Endothelial cell of umbilical vein (primary cell): ENCODE results near the gene EFCAB10. TPM values are rescaled to one million over a fixed set of nuclear protein-coding genes. Genes with fewer than 3 reads are reported as not detected.

Experiments
- BruUV-seq: library from RNA; stranded (reverse); fragments of 400-500 nt; replicated peaks from 2 replicates; lab custom pipeline; 2021; lab: Mats Ljungman, UMichigan
- CTCF ChIA-PET: fragments of 300-600, 350-600 bp; sonication (Branson Sonifier 250); formaldehyde crosslinking; loops from one replicate; lab custom pipeline; 2021; ENCODE audit warnings: antibody characterized with exemption, inconsistent platforms; lab: Charles Lee
- POLR2A ChIA-PET: fragments of 300-600, 350-600 bp; sonication (Branson Sonifier 250); formaldehyde crosslinking; loops from one replicate; lab custom pipeline; 2021; ENCODE audit warnings: antibody characterized with exemption, inconsistent platforms; lab: Charles Lee
- DNase-seq: peaks from one replicate; pipeline ENCODE4 v3.0.0-alpha.2; 2011; ENCODE audit warnings: low read depth, low spot score
- FAIRE-seq: peaks from 2 replicates; lab custom pipeline; 2011; peaks lifted over from hg19 to GRCh38; lab: Jason Lieb, UNC
- H2AFZ ChIP-seq: 2 replicates; pipeline ENCODE4 v1.6.0; 2012; ENCODE audit warnings: low read depth, low read length, control low read depth, inconsistent platforms
- H3K27ac ChIP-seq: 2 replicates; pipeline ENCODE4 v1.5.1; 2011; ENCODE audit warnings: low read depth, mild to moderate bottlenecking, control low read depth, low read length, moderate library complexity; ENCODE audit not compliant: insufficient read depth
- H3K27me3 ChIP-seq, 2 experiments: 2 replicates each; pipeline versions ENCODE4 v1.6.0 to v1.6.1; 2011; ENCODE audit warnings: low read length in 2 of 2, mixed read lengths in 1 of 2; ENCODE audit not compliant: control insufficient read depth in 2 of 2, insufficient read depth in 2 of 2
- H3K36me3 ChIP-seq, 2 experiments: 2 replicates in 1 of 2; 3 replicates in 1 of 2; pipeline ENCODE4 v1.5.1; 2011; ENCODE audit warnings: low read length in 2 of 2, mild to moderate bottlenecking in 1 of 2, moderate library complexity in 1 of 2; ENCODE audit not compliant: control insufficient read depth in 2 of 2, insufficient read depth in 2 of 2; ENCODE audit errors: extremely low read depth in 1 of 2
- H3K4me1 ChIP-seq: 3 replicates; pipeline ENCODE4 v1.5.1; 2011; ENCODE audit warnings: mild to moderate bottlenecking, low read length; ENCODE audit not compliant: control insufficient read depth, insufficient read depth; ENCODE audit errors: extremely low read depth
- H3K4me2 ChIP-seq: 2 replicates; pipeline ENCODE4 v1.6.1; 2011; ENCODE audit warnings: low read length, control low read depth, mixed read lengths; ENCODE audit not compliant: insufficient read depth
- H3K4me3 ChIP-seq, 3 experiments: fragments of 200-600 bp in 1 of 3; sonication (generic), shearing (Covaris generic) in 1 of 3; replicated peaks in 1 of 3; 2 replicates each; pipeline ENCODE4 v1.5.1; 2011 to 2016; ENCODE audit warnings: control low read depth in 3 of 3, low read length in 3 of 3, mild to moderate bottlenecking in 2 of 3, inconsistent platforms in 1 of 3, low read depth in 1 of 3, moderate library complexity in 1 of 3; ENCODE audit not compliant: insufficient read depth in 1 of 3
- H3K79me2 ChIP-seq: 2 replicates; pipeline ENCODE4 v1.6.0; 2012; ENCODE audit warnings: low read length, inconsistent platforms; ENCODE audit not compliant: control insufficient read depth, insufficient read depth
- H3K9ac ChIP-seq: replicated peaks from 2 replicates; pipeline ENCODE3; 2011; ENCODE audit warnings: low read length, control low read depth; ENCODE audit not compliant: insufficient read depth; ENCODE audit errors: extremely low read depth
- H3K9me1 ChIP-seq: replicated peaks from 3 replicates; pipeline ENCODE4 v1.6.0; 2011; ENCODE audit warnings: mild to moderate bottlenecking, low read length; ENCODE audit not compliant: control insufficient read depth, insufficient read depth; ENCODE audit errors: extremely low read depth
- H3K9me3 ChIP-seq: replicated peaks from 2 replicates; pipeline ENCODE4 v1.5.1; 2012; ENCODE audit warnings: low read length, inconsistent platforms; ENCODE audit not compliant: control insufficient read depth, insufficient read depth
- H4K20me1 ChIP-seq: replicated peaks from 2 replicates; pipeline ENCODE3; 2011; ENCODE audit warnings: mild to moderate bottlenecking, low read length; ENCODE audit not compliant: control insufficient read depth, insufficient read depth; ENCODE audit errors: extremely low read depth
- EZH2 ChIP-seq: IDR thresholded peaks from 2 replicates; pipeline ENCODE4 v1.6.1; 2012; ENCODE audit warnings: borderline replicate concordance, low read depth, mild to moderate bottlenecking, moderate library complexity, low read length, inconsistent platforms; ENCODE audit not compliant: severe bottlenecking
- FOS ChIP-seq: IDR thresholded peaks from 2 replicates; pipeline ENCODE4 v1.6.1; 2011; ENCODE audit warnings: mild to moderate bottlenecking, low read length, moderate library complexity, borderline replicate concordance; ENCODE audit not compliant: insufficient read depth
- GATA2 ChIP-seq: IDR thresholded peaks from 2 replicates; pipeline ENCODE4 v1.7.0; 2011; ENCODE audit warnings: low read depth, mild to moderate bottlenecking, moderate library complexity, mixed read lengths, low read length; ENCODE audit not compliant: insufficient read length, insufficient read depth
- JUN ChIP-seq: IDR thresholded peaks from 2 replicates; pipeline ENCODE4 v1.6.1; 2011; ENCODE audit warnings: borderline replicate concordance, low read depth; ENCODE audit not compliant: insufficient read length, insufficient read depth
- MYC ChIP-seq: IDR thresholded peaks from one replicate; pipeline ENCODE4 v1.6.1; 2011; ENCODE audit warnings: mild to moderate bottlenecking, low read depth, low read length
- POLR2A ChIP-seq: IDR thresholded peaks from 2 replicates; pipeline ENCODE4 v1.6.1; 2012; ENCODE audit warnings: low read depth, mild to moderate bottlenecking, control low read depth, low read length
- POLR2AphosphoS5 ChIP-seq: IDR thresholded peaks from 2 replicates; pipeline ENCODE4 v1.6.1; 2012; ENCODE audit warnings: low read depth, mild to moderate bottlenecking, control low read depth, low read length, moderate library complexity; ENCODE audit not compliant: insufficient read depth
- dilution Hi-C: fragments of 300-500 bp; cut with MboI; formaldehyde crosslinking; loops from one replicate; pipeline ENCODE4 v1.15.0; 2019; ENCODE audit warnings: low sequenced_read_pairs; ENCODE audit not compliant: extremely low pct_ligation_motif_present
- intact Hi-C: fragments of 100-400 bp; cut with micrococcal nuclease; formaldehyde crosslinking; loops from one replicate; pipeline ENCODE4 v1.10.0; 2022
- polyA plus RNA-seq, 4 experiments: library from polyadenylated mRNA; depleted of rRNA in 3 of 4; stranded (reverse) in 3 of 4; unstranded in 1 of 4; fragments of >200 nt; gene quantifications; 2 replicates each; pipeline versions ENCODE4 v1.2.1 to v1.2.3, GENCODE V29; 2011 to 2012; ENCODE audit warnings: missing spikeins in 1 of 4
- total RNA-seq: library from RNA; stranded (reverse); gene quantifications from 2 replicates; pipeline ENCODE4 v1.2.3, GENCODE V29; 2021
- TF ChIP-seq, protein P1 (sequence below): IDR thresholded peaks from 2 replicates; pipeline ENCODE4 v1.6.1; 2011; ENCODE audit not compliant: insufficient read depth, insufficient read length
- TF ChIP-seq, protein P2 (sequence below), 2 donors: IDR thresholded peaks; 1 replicate in 1 of 2; 2 replicates in 1 of 2; pipeline ENCODE4 v1.5.1; 2011; ENCODE audit warnings: low read length in 2 of 2, mild to moderate bottlenecking in 2 of 2, moderate library complexity in 2 of 2, control low read depth in 1 of 2, inconsistent platforms in 1 of 2, low read depth in 1 of 2; ENCODE audit not compliant: insufficient read depth in 1 of 2; ENCODE audit errors: extremely low read depth in 1 of 2

EFCAB10 gene
- total and polyA plus RNA-seq, 2 donors (not counting 3 experiments of a cell fraction or from before 2014, with no cell fraction given) = not detected

DNA sequence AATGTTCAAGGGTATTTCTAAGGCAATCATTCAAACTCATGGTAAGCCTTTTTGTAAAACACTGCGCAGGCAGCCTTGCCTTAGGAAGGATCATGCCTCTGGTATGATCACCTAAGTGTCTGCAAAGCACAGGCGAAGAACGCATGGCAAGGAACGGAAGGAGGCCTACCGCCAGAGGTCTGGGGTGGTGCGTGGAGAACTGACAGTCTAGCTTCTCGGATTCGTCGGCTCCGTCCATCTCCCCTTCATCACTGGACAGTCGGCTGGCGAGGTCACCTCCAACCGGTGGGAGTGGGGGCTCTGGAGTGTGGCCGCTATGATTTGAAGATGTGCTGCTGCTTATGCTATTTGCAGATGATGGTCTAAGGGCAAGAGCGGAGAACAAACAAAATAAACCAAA is 42.6 kb upstream of the EFCAB10 start:
- no peak for TF ChIP-seq POLR2A
- TF ChIP-seq, protein P1, sequence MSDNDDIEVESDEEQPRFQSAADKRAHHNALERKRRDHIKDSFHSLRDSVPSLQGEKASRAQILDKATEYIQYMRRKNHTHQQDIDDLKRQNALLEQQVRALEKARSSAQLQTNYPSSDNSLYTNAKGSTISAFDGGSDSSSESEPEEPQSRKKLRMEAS = no peak
- no peak for TF ChIP-seq EZH2
- TF ChIP-seq POLR2AphosphoS5 = no peak
- TF ChIP-seq, protein P2, sequence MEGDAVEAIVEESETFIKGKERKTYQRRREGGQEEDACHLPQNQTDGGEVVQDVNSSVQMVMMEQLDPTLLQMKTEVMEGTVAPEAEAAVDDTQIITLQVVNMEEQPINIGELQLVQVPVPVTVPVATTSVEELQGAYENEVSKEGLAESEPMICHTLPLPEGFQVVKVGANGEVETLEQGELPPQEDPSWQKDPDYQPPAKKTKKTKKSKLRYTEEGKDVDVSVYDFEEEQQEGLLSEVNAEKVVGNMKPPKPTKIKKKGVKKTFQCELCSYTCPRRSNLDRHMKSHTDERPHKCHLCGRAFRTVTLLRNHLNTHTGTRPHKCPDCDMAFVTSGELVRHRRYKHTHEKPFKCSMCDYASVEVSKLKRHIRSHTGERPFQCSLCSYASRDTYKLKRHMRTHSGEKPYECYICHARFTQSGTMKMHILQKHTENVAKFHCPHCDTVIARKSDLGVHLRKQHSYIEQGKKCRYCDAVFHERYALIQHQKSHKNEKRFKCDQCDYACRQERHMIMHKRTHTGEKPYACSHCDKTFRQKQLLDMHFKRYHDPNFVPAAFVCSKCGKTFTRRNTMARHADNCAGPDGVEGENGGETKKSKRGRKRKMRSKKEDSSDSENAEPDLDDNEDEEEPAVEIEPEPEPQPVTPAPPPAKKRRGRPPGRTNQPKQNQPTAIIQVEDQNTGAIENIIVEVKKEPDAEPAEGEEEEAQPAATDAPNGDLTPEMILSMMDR (IDR thresholded peaks at IDR 0.05; ENCODE audit: extremely low read depth in 1 of 2, insufficient read depth in 1 of 2, low read depth in 1 of 2, low read length in 2 of 2) = no peak
- no peak for TF ChIP-seq GATA2
- TF ChIP-seq FOS = no peak
- no peak for TF ChIP-seq MYC
- TF ChIP-seq JUN = no peak
- intact Hi-C loops (no loop called here), dilution Hi-C loops (no loop called here)
- BruUV-seq = no TSS peak
- FAIRE-seq (no peak), DNase-seq (no peak)
- no peak overlapping the region for H3K27ac ChIP-seq
- H3K79me2 ChIP-seq = no peaks in the 10 kb centered on the region
- no peak overlapping the region for H2AFZ ChIP-seq
- ChIA-PET CTCF (no interaction called here), POLR2A (no interaction called here)
- H3K4me1 ChIP-seq = no peaks in the 10 kb centered on the region
- H3K9me1 ChIP-seq = no peaks in the 10 kb centered on the region
- no peak overlapping the region for H3K9ac ChIP-seq
- H3K36me3 ChIP-seq = peaks cover 0 to 10% of the 10 kb centered on the region in 2 experiments
- no peak overlapping the region for H3K4me2 ChIP-seq
- H3K27me3 ChIP-seq = no peaks in the 10 kb centered on the region
- no peaks in the 10 kb centered on the region for H3K9me3 ChIP-seq
- no peaks in the 10 kb centered on the region for H4K20me1 ChIP-seq
- no peak overlapping the region for H3K4me3 ChIP-seq
